GM12878 (cell line): ENCODE results near the gene SPHK1. TPM values are rescaled to one million over a fixed set of nuclear protein-coding genes. Genes with fewer than 3 reads are reported as not detected.
A peak's percentile ranks its signal among the peaks of the same experiment; 100 is the strongest.

ENCODE experiments used
- BACH1 ChIP-seq: fragments of 450-650 bp; IDR thresholded peaks from 2 replicates; pipeline ENCODE4 v1.6.1; 2017; ENCODE audit warnings: mild to moderate bottlenecking, borderline replicate concordance
- CBFB ChIP-seq: IDR thresholded peaks from 2 replicates; pipeline ENCODE4 v1.6.1; 2016; ENCODE audit warnings: antibody characterized with exemption, low read depth
- CHD1 ChIP-seq: IDR thresholded peaks from 2 replicates; pipeline ENCODE4 v1.6.1; 2012; ENCODE audit warnings: low read depth, low read length, improper control_type of control experiment
- CHD4 ChIP-seq: fragments of 200-600 bp; sonication (generic); IDR thresholded peaks from 2 replicates; pipeline ENCODE4 v1.6.1; 2016; ENCODE audit warnings: mild to moderate bottlenecking
- EP300 ChIP-seq, 2 experiments: fragments of 150-350 bp in 1 of 2; IDR thresholded peaks; 2 replicates each; pipeline ENCODE4 v1.6.1; 2011 to 2012; ENCODE audit warnings: low read depth in 2 of 2, low read length in 2 of 2, borderline replicate concordance in 1 of 2, improper control_type of control experiment in 1 of 2, inconsistent platforms in 1 of 2; ENCODE audit not compliant: control insufficient read depth in 1 of 2
- IKZF1 ChIP-seq: fragments of 450-650 bp; conservative IDR thresholded peaks from 2 replicates; pipeline ENCODE4 v1.6.1; 2017; ENCODE audit warnings: antibody characterized with exemption, mild to moderate bottlenecking
- NFXL1 ChIP-seq: fragments of 450-650 bp; IDR thresholded peaks from 2 replicates; pipeline ENCODE4 v1.6.1; 2017; ENCODE audit warnings: antibody characterized with exemption, mild to moderate bottlenecking, borderline replicate concordance
- NRF1 ChIP-seq: conservative IDR thresholded peaks from 2 replicates; pipeline ENCODE4 v1.6.1; 2011; ENCODE audit warnings: mild to moderate bottlenecking, low read depth, low read length, improper control_type of control experiment
- RAD51 ChIP-seq: fragments of 450-650 bp; IDR thresholded peaks from 2 replicates; pipeline ENCODE4 v1.6.1; 2016; ENCODE audit warnings: moderate library complexity, mild to moderate bottlenecking, inconsistent platforms
- SPI1 ChIP-seq: IDR thresholded peaks from 2 replicates; pipeline ENCODE4 v1.6.1; 2011; ENCODE audit warnings: low read depth, mild to moderate bottlenecking, low read length, moderate library complexity, borderline replicate concordance; ENCODE audit not compliant: insufficient read depth
- TCF12 ChIP-seq: IDR thresholded peaks from 2 replicates; pipeline ENCODE4 v1.6.1; 2011; ENCODE audit warnings: low read depth, mild to moderate bottlenecking, low read length
- TCF3 ChIP-seq: IDR thresholded peaks from 2 replicates; pipeline ENCODE4 v1.6.1; 2012; ENCODE audit warnings: low read depth, mild to moderate bottlenecking, low read length, borderline replicate concordance; ENCODE audit not compliant: insufficient read depth
- polyA plus RNA-seq, 11 experiments: library from polyadenylated mRNA; depleted of rRNA in 4 of 11; unstranded in 6 of 11; stranded (reverse) in 5 of 11; fragments of >200 nt; fragmentation: Nextera tagmentation in 4 of 11; fragmentation: Illumina TruSeq in 1 of 11; extraction: Ambion mirVana in 4 of 11; extraction: Trizol in 1 of 11; gene quantifications; 1 replicate in 1 of 11; 2 replicates in 10 of 11; pipeline versions ENCODE4 v1.2.1 to v1.2.3, GENCODE V29; 2011 to 2016; ENCODE audit warnings: inconsistent platforms in 2 of 11, missing spikeins in 2 of 11, low read depth in 1 of 11
- total RNA-seq, 4 experiments: library from RNA; depleted of rRNA in 3 of 4; stranded (reverse); fragments of >200 nt in 3 of 4; fragmentation: Illumina TruSeq in 1 of 4; extraction: Trizol in 1 of 4; gene quantifications; 2 replicates each; pipeline versions ENCODE4 v1.2.1 to v1.2.3, GENCODE V29; 2013 to 2021
- TF ChIP-seq, protein P1 (sequence below): IDR thresholded peaks from 2 replicates; pipeline ENCODE4 v1.6.1; 2012; ENCODE audit warnings: improper control_type of control experiment, low read depth, low read length; ENCODE audit not compliant: insufficient replicate concordance
- TF ChIP-seq, protein P2 (sequence below), 3 experiments: IDR thresholded peaks in 2 of 3; conservative IDR thresholded peaks in 1 of 3; 2 replicates each; pipeline ENCODE4 v1.5.1; 2011; ENCODE audit warnings: low read depth in 3 of 3, low read length in 3 of 3, mild to moderate bottlenecking in 3 of 3, control low read depth in 2 of 3, moderate library complexity in 2 of 3, inconsistent platforms in 1 of 3, mixed read lengths in 1 of 3; ENCODE audit not compliant: control insufficient read depth in 2 of 3, insufficient read depth in 1 of 3; ENCODE audit errors: extremely low read depth in 1 of 3
- TF ChIP-seq, protein P3 (sequence below): fragments of 450-650 bp; formaldehyde crosslinking; IDR thresholded peaks from 2 replicates; pipeline ENCODE4 v1.4.0; 2022; ENCODE audit warnings: mild to moderate bottlenecking, moderate library complexity
- TF ChIP-seq, protein P4 (sequence below): fragments of 450-650 bp; IDR thresholded peaks from 2 replicates; pipeline ENCODE4 v1.6.1; 2017; ENCODE audit warnings: mild to moderate bottlenecking

The SPHK1 gene
- total and polyA plus RNA-seq, 10 of the 15 experiments (the other 5 are each of a cell fraction or from before 2014, with no cell fraction given) = 0.09 to 1.1 (median 0.36) TPM; not detected in 2

DNA sequence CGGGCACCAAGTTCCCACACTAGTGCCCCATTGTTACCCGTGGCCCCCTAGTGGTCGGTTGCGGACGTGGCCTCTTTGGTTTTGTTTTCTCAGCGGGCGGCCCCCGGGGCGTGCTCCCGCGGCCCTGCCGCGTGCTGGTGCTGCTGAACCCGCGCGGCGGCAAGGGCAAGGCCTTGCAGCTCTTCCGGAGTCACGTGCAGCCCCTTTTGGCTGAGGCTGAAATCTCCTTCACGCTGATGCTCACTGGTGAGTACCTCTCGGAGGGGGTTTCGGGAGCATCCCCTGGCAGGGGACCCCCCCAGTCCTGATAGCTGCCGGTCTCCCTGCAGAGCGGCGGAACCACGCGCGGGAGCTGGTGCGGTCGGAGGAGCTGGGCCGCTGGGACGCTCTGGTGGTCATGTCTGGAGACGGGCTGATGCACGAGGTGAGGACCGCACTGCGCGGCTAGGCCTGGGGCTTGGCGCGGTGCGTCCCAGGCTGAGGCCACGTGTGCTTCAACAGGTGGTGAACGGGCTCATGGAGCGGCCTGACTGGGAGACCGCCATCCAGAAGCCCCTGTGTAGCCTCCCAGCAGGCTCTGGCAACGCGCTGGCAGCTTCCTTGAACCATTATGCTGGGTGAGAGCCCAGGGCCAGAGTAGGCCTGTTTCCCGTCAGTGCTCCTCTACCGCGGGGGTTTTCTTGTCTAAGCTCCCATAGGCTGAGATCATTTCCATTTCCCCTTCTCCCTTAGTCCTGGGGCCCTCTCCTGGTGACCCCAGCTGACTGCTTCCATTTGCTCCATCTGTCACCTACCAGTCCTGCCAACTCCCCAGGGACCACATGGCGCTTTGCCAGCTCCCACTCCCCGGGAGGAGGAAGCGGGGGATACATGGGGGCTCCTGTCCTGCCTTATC, 1.7 kb downstream of the SPHK1 start (continued):
- TF ChIP-seq, protein P1, sequence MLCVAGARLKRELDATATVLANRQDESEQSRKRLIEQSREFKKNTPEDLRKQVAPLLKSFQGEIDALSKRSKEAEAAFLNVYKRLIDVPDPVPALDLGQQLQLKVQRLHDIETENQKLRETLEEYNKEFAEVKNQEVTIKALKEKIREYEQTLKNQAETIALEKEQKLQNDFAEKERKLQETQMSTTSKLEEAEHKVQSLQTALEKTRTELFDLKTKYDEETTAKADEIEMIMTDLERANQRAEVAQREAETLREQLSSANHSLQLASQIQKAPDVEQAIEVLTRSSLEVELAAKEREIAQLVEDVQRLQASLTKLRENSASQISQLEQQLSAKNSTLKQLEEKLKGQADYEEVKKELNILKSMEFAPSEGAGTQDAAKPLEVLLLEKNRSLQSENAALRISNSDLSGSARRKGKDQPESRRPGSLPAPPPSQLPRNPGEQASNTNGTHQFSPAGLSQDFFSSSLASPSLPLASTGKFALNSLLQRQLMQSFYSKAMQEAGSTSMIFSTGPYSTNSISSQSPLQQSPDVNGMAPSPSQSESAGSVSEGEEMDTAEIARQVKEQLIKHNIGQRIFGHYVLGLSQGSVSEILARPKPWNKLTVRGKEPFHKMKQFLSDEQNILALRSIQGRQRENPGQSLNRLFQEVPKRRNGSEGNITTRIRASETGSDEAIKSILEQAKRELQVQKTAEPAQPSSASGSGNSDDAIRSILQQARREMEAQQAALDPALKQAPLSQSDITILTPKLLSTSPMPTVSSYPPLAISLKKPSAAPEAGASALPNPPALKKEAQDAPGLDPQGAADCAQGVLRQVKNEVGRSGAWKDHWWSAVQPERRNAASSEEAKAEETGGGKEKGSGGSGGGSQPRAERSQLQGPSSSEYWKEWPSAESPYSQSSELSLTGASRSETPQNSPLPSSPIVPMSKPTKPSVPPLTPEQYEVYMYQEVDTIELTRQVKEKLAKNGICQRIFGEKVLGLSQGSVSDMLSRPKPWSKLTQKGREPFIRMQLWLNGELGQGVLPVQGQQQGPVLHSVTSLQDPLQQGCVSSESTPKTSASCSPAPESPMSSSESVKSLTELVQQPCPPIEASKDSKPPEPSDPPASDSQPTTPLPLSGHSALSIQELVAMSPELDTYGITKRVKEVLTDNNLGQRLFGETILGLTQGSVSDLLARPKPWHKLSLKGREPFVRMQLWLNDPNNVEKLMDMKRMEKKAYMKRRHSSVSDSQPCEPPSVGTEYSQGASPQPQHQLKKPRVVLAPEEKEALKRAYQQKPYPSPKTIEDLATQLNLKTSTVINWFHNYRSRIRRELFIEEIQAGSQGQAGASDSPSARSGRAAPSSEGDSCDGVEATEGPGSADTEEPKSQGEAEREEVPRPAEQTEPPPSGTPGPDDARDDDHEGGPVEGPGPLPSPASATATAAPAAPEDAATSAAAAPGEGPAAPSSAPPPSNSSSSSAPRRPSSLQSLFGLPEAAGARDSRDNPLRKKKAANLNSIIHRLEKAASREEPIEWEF = no peak
- no peak for TF ChIP-seq TCF3
- TF ChIP-seq BACH1 = no peak
- no peak for TF ChIP-seq NFXL1
- no peak for TF ChIP-seq SPI1
- TF ChIP-seq CHD4 = no peak
- TF ChIP-seq, protein P2, sequence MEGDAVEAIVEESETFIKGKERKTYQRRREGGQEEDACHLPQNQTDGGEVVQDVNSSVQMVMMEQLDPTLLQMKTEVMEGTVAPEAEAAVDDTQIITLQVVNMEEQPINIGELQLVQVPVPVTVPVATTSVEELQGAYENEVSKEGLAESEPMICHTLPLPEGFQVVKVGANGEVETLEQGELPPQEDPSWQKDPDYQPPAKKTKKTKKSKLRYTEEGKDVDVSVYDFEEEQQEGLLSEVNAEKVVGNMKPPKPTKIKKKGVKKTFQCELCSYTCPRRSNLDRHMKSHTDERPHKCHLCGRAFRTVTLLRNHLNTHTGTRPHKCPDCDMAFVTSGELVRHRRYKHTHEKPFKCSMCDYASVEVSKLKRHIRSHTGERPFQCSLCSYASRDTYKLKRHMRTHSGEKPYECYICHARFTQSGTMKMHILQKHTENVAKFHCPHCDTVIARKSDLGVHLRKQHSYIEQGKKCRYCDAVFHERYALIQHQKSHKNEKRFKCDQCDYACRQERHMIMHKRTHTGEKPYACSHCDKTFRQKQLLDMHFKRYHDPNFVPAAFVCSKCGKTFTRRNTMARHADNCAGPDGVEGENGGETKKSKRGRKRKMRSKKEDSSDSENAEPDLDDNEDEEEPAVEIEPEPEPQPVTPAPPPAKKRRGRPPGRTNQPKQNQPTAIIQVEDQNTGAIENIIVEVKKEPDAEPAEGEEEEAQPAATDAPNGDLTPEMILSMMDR (IDR thresholded peaks at IDR 0.05 in 2 of 3, conservative IDR thresholded peaks at IDR 0.05 in 1 of 3; ENCODE audit: control insufficient read depth in 2 of 3, extremely low read depth in 1 of 3, insufficient read depth in 1 of 3, low read depth in 3 of 3, low read length in 3 of 3) = peak; percentile 80 to 95 (median 92)
- no peak for TF ChIP-seq RAD51
- TF ChIP-seq CBFB = no peak
- TF ChIP-seq CHD1 = no peak
- TF ChIP-seq EP300 (IDR thresholded peaks at IDR 0.05; ENCODE audit: borderline replicate concordance in 1 of 2, control insufficient read depth in 1 of 2, low read depth in 2 of 2, low read length in 2 of 2) = no peak
- no peak for TF ChIP-seq TCF12
- TF ChIP-seq IKZF1 = no peak
- TF ChIP-seq NRF1 = no peak
- TF ChIP-seq, protein P3, sequence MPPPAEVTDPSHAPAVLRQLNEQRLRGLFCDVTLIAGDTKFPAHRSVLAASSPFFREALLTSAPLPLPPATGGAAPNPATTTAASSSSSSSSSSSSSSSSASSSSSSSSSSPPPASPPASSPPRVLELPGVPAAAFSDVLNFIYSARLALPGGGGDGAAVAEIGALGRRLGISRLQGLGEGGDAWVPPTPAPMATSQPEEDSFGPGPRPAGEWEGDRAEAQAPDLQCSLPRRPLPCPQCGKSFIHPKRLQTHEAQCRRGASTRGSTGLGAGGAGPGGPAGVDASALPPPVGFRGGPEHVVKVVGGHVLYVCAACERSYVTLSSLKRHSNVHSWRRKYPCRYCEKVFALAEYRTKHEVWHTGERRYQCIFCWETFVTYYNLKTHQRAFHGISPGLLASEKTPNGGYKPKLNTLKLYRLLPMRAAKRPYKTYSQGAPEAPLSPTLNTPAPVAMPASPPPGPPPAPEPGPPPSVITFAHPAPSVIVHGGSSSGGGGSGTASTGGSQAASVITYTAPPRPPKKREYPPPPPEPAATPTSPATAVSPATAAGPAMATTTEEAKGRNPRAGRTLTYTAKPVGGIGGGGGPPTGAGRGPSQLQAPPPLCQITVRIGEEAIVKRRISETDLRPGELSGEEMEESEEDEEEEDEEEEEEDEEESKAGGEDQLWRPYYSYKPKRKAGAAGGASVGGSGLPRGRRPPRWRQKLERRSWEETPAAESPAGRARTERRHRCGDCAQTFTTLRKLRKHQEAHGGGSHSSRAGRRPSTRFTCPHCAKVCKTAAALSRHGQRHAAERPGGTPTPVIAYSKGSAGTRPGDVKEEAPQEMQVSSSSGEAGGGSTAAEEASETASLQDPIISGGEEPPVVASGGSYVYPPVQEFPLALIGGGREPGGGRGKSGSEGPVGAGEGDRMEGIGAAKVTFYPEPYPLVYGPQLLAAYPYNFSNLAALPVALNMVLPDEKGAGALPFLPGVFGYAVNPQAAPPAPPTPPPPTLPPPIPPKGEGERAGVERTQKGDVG (CRISPR knock-in tag) = no peak
- TF ChIP-seq, protein P4, sequence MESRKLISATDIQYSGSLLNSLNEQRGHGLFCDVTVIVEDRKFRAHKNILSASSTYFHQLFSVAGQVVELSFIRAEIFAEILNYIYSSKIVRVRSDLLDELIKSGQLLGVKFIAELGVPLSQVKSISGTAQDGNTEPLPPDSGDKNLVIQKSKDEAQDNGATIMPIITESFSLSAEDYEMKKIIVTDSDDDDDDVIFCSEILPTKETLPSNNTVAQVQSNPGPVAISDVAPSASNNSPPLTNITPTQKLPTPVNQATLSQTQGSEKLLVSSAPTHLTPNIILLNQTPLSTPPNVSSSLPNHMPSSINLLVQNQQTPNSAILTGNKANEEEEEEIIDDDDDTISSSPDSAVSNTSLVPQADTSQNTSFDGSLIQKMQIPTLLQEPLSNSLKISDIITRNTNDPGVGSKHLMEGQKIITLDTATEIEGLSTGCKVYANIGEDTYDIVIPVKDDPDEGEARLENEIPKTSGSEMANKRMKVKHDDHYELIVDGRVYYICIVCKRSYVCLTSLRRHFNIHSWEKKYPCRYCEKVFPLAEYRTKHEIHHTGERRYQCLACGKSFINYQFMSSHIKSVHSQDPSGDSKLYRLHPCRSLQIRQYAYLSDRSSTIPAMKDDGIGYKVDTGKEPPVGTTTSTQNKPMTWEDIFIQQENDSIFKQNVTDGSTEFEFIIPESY = 0 out of 2 replicates have a peak, but pooled peaks have one; percentile 16
